BE2C (cell line): ENCODE results near the gene IRF5.
A peak's percentile ranks its signal among the peaks of the same experiment; 100 is the strongest.

Experiments
- DNase-seq: peaks from one replicate; pipeline ENCODE4 v3.0.0-alpha.2; 2020
- H3K27me3 ChIP-seq: fragments of 250-450 bp; sonication (Bioruptor Pico); 2 replicates; pipeline ENCODE4 v1.5.1; 2020; ENCODE audit warnings: mild to moderate bottlenecking
- H3K36me3 ChIP-seq: fragments of 250-450 bp; sonication (Bioruptor Pico); 2 replicates; pipeline ENCODE4 v1.5.1; 2020; ENCODE audit warnings: mild to moderate bottlenecking
- H3K4me1 ChIP-seq: fragments of 250-450 bp; sonication (Bioruptor Pico); 2 replicates; pipeline ENCODE4 v1.5.1; 2020
- H3K4me3 ChIP-seq: 2 replicates; pipeline ENCODE4 v1.5.1; 2011; ENCODE audit warnings: low read depth, low read length
- H3K9me3 ChIP-seq: fragments of 250-450 bp; sonication (Bioruptor Pico); 2 replicates; pipeline ENCODE4 v1.5.1; 2020
- CTCF ChIP-seq: IDR thresholded peaks from 2 replicates; pipeline ENCODE4 v1.5.1; 2012; ENCODE audit warnings: mild to moderate bottlenecking, low read depth, low read length

The IRF5 gene

GRCh38 chr7:128891110-128891941 is 46.4 kb upstream of the IRF5 start:
- no peaks in the 10 kb centered on the region for H3K36me3 ChIP-seq
- no peaks in the 10 kb centered on the region for H3K4me1 ChIP-seq
- TF ChIP-seq CTCF, result no peak
- no peak overlapping the region for H3K4me3 ChIP-seq
- H3K9me3 ChIP-seq, result no peaks in the 10 kb centered on the region
- peaks cover 4% of the 10 kb centered on the region; the same call in 1 of the 2 replicates for H3K27me3 ChIP-seq
- DNase-seq, result peak; percentile 17

GRCh38 chr7:128891942-128892269 is 45.8 kb upstream of the IRF5 start:
- DNase-seq, result peak; percentile 6
- Histone ChIP-seq H3K27me3 (peaks cover 4% of the 10 kb centered on the region; the same call in 1 of the 2 replicates), H3K9me3 (no peaks in the 10 kb centered on the region), H3K4me1 (no peaks in the 10 kb centered on the region), H3K4me3 (no peak overlapping the region), H3K36me3 (no peaks in the 10 kb centered on the region)
- TF ChIP-seq CTCF, result no peak

- TF ChIP-seq CTCF, result no peak
- peak; percentile 6 for DNase-seq
- Histone ChIP-seq H3K36me3 (no peaks in the 10 kb centered on the region), H3K9me3 (no peaks in the 10 kb centered on the region), H3K27me3 (peaks cover 4% of the 10 kb centered on the region; the same call in 1 of the 2 replicates), H3K4me1 (no peaks in the 10 kb centered on the region), H3K4me3 (no peak overlapping the region)
These were observed 45.0 kb upstream of the IRF5 start for GRCh38 chr7:128892521-128893250.

GRCh38 chr7:128893251-128894100 is 44.3 kb upstream of the IRF5 start:
- H3K4me1 ChIP-seq, result no peaks in the 10 kb centered on the region
- H3K4me3 ChIP-seq, result no peak overlapping the region
- no peaks in the 10 kb centered on the region for H3K9me3 ChIP-seq
- peaks cover 4% of the 10 kb centered on the region; the same call in 1 of the 2 replicates for H3K27me3 ChIP-seq
- TF ChIP-seq CTCF, result no peak
- H3K36me3 ChIP-seq, result no peaks in the 10 kb centered on the region
- peak; percentile 4 for DNase-seq

GRCh38 chr7:128894101-128894440 is 43.7 kb upstream of the IRF5 start:
- Histone ChIP-seq H3K4me3 (no peak overlapping the region), H3K27me3 (peaks cover 4% of the 10 kb centered on the region; the same call in 1 of the 2 replicates), H3K36me3 (no peaks in the 10 kb centered on the region), H3K4me1 (no peaks in the 10 kb centered on the region), H3K9me3 (no peaks in the 10 kb centered on the region)
- DNase-seq, result no peak
- no peak for TF ChIP-seq CTCF
